ENCODE results near the gene COQ4.

COQ4 gene

GRCh38 chr9:128362774-128363173 lies 40.1 kb downstream of the COQ4 start:
- no peak overlapping the region for H3K27ac ChIP-seq (replicated peaks)
- H3K27me3 ChIP-seq (ENCODE audit: insufficient read depth, poor library complexity, severe bottlenecking): no peaks in the 10 kb centered on the region
- DNase-seq (ENCODE audit: low read depth in 1 of 2, low spot score in 1 of 2): no peak
- no peak for TF ChIP-seq GABPA (IDR thresholded peaks at IDR 0.05; ENCODE audit: low read depth)
- TF ChIP-seq REST (IDR thresholded peaks at IDR 0.05; ENCODE audit: insufficient replicate concordance, low read depth): no peak
- TF ChIP-seq POLR2AphosphoS5 (IDR thresholded peaks at IDR 0.05; ENCODE audit: low read depth): no peak
- TF ChIP-seq CTCF (IDR thresholded peaks at IDR 0.05; ENCODE audit: insufficient read depth, low read length): no peak
- no peak for TF ChIP-seq SPI1 (IDR thresholded peaks at IDR 0.05; ENCODE audit: borderline replicate concordance, low read depth)
- no peak overlapping the region for H3K4me3 ChIP-seq (replicated peaks; ENCODE audit: insufficient read depth, low read length)

GRCh38 chr9:128365525-128365924 lies 42.9 kb downstream of the COQ4 start:
- no peak overlapping the region for H3K27ac ChIP-seq (replicated peaks)
- H3K27me3 ChIP-seq (ENCODE audit: insufficient read depth, poor library complexity, severe bottlenecking): no peaks in the 10 kb centered on the region
- DNase-seq (ENCODE audit: low read depth in 1 of 2, low spot score in 1 of 2): no peak
- H3K4me3 ChIP-seq (replicated peaks; ENCODE audit: insufficient read depth, low read length): no peak overlapping the region
- TF ChIP-seq GABPA (IDR thresholded peaks at IDR 0.05; ENCODE audit: low read depth): no peak

GRCh38 chr9:128369024-128369706 lies 46.5 kb downstream of the COQ4 start:
- Histone ChIP-seq H3K27ac (replicated peaks) (no peak overlapping the region), H3K4me3 (replicated peaks; ENCODE audit: insufficient read depth, low read length) (no peak overlapping the region), H3K27me3 (ENCODE audit: insufficient read depth, poor library complexity, severe bottlenecking) (no peaks in the 10 kb centered on the region)
- no peak for DNase-seq (ENCODE audit: low read depth in 1 of 2, low spot score in 1 of 2)
- TF ChIP-seq CTCF (IDR thresholded peaks at IDR 0.05; ENCODE audit: insufficient read depth, low read length): no peak
- TF ChIP-seq SPI1 (IDR thresholded peaks at IDR 0.05; ENCODE audit: borderline replicate concordance, low read depth): no peak
- no peak for TF ChIP-seq POLR2AphosphoS5 (IDR thresholded peaks at IDR 0.05; ENCODE audit: low read depth)
- TF ChIP-seq GABPA (IDR thresholded peaks at IDR 0.05; ENCODE audit: low read depth): no peak
- no peak for TF ChIP-seq REST (IDR thresholded peaks at IDR 0.05; ENCODE audit: insufficient replicate concordance, low read depth)

GRCh38 chr9:128370367-128370751 lies 47.7 kb downstream of the COQ4 start:
- Histone ChIP-seq H3K27ac (replicated peaks) (peak overlapping the region; percentile 64), H3K27me3 (ENCODE audit: insufficient read depth, poor library complexity, severe bottlenecking) (no peaks in the 10 kb centered on the region), H3K4me3 (replicated peaks; ENCODE audit: insufficient read depth, low read length) (peak overlapping the region; percentile 95)
- no peak for DNase-seq (ENCODE audit: low read depth in 1 of 2, low spot score in 1 of 2)
- TF ChIP-seq CTCF (IDR thresholded peaks at IDR 0.05; ENCODE audit: insufficient read depth, low read length) (no peak), REST (IDR thresholded peaks at IDR 0.05; ENCODE audit: insufficient replicate concordance, low read depth) (no peak), SPI1 (IDR thresholded peaks at IDR 0.05; ENCODE audit: borderline replicate concordance, low read depth) (no peak), POLR2AphosphoS5 (IDR thresholded peaks at IDR 0.05; ENCODE audit: low read depth) (no peak), GABPA (IDR thresholded peaks at IDR 0.05; ENCODE audit: low read depth) (no peak)
